SK-MEL-5 (cell line): Measurements from ENCODE around the gene AGBL4. TPM values are rescaled to one million over a fixed set of nuclear protein-coding genes. Genes with fewer than 3 reads are reported as not detected.
"Not testable (repeated sequence)": the region's sequence is repeated elsewhere in the genome, so short reads cannot be mapped to it uniquely, and the experiment has no call there.

Experiments used
- DNase-seq: peaks from one replicate; pipeline ENCODE4 v3.0.0-alpha.2; 2016; ENCODE audit warnings: low read depth, low spot score
- in situ Hi-C: cut with HindIII; loops from 2 replicates; pipeline ENCODE4 v1.10.0; 2016; ENCODE audit warnings: low sequenced_read_pairs, high pct_unique_total_duplicates, low pct_unique_long_range_greater_than_20kb
- polyA plus RNA-seq, 2 experiments: library from polyadenylated mRNA; depleted of rRNA; stranded (reverse); fragments of >200 nt; gene quantifications; 2 replicates each; pipeline ENCODE4 v1.2.3, GENCODE V29; 2015
- total RNA-seq: library from RNA; depleted of rRNA; stranded (reverse); fragments of >200 nt; shearing (Covaris generic); gene quantifications from 2 replicates; pipeline ENCODE4 v1.2.3, GENCODE V29; 2014; rRNA removed

The AGBL4 gene
- 0.50 TPM in 1 of 2 replicates, not detected in the other for total RNA-seq
- not detected in 2 replicates for polyA plus RNA-seq (2015; cell fraction: cytosol; rRNA removed)
- polyA plus RNA-seq (2015; cell fraction: nucleus; rRNA removed): not detected in 2 replicates

DNA sequence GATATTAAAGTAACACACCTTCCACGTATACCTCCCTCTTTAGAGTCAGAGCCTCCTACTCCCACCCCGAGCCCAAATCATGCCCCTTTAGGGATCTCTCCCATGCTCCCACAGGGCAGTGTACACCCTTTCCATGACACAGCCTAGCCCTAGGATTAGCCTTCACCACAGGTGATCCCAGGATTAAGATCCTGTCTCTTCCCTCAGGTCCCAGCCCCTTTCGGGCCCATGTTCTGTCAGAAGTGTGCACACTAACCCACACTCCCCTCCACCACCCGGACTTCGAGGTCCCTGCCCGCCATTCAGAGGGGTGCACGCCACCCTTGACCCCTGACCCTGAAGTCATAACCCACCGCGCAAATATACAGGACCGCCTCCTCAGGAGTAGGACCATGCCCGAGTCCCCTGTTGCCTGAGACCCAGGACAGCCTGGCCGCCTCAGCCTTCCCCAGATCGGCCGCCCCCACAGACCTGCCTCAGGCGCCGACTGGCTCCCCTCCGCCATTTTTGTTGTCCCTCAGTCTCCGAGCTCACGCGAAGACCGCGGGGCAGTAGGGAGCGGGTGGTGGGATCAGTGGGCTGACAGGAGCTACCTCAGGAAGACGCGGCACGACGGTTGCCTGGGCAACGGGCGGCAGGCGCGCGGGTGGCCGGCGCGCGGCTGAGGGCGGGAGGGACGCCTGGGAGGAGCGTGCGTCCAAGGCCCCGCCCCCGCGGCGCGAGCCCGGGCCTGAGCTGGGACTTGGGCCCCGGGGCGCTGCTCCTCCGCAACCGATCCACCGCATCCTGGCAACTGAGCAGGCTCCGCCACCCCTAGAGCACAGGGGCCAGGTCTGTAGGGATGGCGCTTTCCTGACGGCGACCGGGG lies at the start of gene AGBL4:
Gene AGBL4 (minus strand): TSS at position 663 of the 868 bp plus-strand sequence.
- in situ Hi-C loops: no loop called here
- DNase-seq: peak; percentile 37

DNA sequence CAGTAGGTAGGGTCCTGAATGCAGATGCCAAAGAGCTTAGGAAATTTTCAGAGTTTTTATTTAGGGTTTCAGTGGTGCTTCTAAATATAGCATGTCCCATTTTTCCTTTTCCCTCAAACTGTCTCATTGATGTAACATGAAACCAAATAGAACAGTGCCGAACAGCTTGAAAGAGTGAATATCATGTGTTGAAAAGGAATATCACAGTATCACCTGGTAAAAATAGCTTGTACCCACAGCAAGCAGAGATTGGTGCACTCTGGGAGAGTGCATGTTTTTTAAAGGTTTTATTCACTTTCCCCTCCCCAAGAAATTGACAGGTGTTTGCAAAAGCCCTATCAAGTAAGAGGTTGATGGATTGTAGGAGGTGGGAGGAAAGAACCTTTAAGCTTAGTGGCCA lies 43.1 kb upstream of the AGBL4 start:
- in situ Hi-C loops: no loop called here
- no peak for DNase-seq

DNA sequence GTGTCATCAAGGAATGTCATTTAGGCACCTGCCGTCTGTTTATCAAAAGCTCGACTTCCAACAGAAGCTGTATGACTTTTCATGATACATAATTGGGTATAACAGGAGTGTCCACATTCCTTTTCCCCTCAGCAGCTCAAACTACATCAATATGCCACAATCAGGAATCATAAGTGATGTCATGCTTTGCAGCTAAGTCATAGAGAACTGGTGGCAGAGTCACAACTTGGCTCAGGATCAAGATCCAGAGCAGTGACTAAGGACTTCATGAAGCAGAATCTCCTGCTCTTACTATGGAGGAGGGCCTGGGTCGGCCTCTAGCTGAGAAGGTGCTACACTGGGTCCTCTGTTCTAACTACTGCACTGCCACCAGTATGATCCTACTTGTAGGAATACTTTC lies 36.5 kb upstream of the AGBL4 start:
- DNase-seq: no peak
- in situ Hi-C loops: no loop called here

DNA sequence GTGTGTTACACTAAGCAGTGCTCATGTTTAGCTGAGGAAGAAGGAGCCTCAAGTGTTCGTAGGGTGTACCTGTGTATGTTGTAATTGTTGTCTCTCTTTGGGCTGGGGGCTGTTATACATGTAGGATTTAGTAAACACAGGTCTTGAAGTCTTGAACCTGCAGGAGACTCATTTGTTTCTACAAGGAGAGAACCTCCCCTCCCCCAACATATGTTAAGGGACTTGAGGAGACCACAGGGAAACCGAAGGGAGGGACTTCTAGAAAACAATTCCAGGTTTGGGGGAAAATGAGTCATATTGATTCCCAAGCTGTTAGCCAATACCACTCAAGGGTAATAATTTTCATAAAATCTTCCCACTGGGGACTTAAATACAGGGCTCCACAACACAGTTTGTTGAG lies 25.0 kb upstream of the AGBL4 start:
- in situ Hi-C loops: no loop called here
- no peak for DNase-seq

DNA sequence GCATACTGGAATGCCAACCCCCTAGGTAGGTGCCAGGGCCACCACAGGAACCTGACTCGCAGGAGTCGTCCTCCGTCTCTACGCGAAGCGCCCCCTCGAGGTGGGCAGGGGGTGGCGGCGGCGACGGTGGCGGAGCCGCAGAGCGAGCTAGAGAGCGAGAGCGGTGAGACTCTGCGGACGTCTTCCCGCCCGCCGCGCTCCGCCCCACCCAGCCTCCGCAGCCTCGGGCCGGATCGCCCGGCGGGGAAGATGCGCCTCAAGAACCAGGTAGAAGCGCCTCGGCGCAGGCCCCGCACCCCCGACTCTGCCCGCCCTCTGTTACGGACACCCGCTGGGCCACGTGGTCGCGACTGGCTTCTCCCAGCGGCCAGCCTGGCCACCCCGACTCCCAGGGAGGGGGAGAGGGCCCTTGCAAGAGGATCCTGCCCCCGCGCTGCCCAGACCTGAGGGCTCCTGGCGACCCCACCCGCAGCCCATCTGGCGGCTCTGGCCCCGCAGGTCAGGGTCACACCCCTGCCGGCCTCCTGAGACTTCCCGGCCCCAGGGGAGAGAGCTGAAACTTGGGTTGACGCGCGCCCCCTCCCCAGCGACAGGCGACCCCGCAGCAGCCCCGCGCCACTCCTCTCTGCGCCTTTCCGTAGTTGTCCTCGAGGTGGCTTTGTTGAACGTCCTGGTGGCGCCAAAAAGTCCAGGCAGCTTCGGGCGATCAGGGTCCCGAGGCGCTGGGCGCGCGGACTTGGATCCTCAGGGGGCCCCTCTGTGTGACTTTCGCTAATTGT lies 24.4 kb upstream of the AGBL4 start:
- in situ Hi-C loops: no loop called here
- peak; percentile 15 for DNase-seq

DNA sequence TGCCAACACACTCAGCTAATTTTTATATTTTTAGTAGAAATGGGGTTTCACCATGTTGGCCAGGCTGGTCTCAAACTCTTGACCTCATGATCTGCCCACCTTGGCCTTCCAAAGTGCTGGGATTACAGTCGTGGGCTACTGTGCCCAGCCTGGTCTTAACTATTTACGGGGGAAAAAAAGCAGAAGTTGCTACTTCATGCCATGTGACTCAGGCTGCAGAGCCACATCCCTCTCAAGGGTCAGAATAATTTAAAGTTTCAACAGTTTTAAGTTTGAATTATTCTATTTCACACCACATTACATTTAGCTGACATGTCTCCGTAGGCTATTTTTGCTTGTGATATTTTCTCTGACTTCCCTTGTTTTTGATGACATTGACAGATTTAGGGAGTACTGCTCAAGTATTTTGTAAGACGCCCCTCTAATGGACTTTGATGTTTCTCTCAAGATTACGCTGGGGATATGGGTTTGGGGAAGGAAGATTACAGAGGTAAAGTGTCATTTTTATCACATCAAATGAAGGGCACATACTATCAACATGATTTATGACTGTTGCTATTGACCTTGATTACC lies 14.6 kb upstream of the AGBL4 start:
- no peak for DNase-seq
- in situ Hi-C loops: no loop called here

DNA sequence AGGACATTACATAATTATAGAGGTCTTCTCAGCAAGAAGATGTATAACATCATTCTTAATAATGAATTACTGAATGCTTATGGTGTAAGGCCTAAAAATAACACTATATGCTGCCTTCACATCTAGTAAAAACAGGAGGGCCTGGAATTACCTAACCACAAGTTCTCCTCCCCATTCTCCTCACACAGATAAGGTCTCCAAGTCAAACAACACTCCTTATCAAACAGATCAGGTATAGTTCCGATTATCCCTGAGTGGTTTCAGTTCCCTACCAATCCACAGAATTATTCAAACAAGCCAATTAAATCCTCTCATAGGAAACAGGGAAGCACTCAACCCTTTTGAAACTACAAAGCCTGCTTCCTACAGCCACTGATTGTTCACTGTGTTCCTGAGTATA lies 4.0 kb upstream of the AGBL4 start:
- in situ Hi-C loops: no loop called here
- no peak for DNase-seq

DNA sequence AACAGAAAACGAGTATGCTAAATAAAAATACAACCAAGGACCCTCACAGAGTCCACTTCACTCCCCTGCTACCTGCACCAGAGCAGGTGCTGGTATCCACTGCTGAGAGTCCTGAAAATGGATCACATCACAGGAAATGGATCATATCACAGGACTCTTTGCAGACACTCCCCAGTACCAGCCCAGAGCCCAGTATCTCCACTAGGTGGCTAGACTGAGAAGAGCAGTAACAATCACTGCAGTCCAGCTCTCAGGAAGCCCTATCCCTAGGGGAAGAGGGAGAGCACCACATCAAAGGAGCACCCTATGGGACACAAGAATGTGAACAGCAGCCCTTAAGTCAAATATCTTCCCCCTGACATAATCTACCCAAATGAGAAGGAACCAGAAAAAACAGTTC lies 28.0 kb downstream of the AGBL4 start:
- in situ Hi-C loops: no loop called here

DNA sequence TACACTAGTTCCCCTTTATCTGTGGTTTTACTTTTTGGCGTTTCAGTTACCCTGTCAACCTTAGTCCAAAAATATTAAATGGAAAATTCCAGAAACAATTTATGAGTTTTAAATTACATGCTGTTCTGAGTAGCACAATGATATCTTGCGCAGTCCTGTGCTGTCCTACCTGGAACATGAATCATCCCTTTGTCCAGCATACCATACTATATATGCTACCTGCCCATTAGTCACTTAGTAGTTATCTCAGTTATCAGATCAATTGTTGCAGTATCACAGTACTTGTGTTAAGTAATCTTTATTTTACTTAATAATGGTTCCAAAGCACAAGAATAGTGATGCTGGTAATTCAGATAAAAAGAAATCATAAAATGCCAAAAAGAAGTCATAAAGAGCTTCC lies 52.7 kb downstream of the AGBL4 start:
- in situ Hi-C loops: no loop called here
- no peak for DNase-seq

More for the DNA sequence above, 28.0 kb downstream of the AGBL4 start:
- peak; percentile 35 for DNase-seq

DNA sequence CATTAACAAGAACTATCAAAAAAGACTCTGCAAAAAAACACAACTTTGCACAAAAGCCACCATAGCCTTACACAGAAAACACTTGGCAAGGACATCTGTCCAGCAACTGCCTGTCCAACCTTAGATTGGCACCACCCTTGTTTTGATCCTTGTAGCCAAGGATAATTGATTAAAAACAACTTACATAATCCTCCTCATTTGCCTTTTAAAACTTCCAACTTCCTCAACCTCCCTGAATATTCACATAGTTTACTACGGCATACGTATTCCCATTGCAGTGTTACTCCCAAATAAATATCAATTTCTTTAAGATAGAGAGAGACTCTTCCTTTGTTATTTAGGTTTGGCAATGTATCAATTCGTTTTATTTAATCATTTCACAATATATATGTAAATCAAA lies 72.4 kb downstream of the AGBL4 start:
- in situ Hi-C loops: no loop called here
- no peak for DNase-seq

DNA sequence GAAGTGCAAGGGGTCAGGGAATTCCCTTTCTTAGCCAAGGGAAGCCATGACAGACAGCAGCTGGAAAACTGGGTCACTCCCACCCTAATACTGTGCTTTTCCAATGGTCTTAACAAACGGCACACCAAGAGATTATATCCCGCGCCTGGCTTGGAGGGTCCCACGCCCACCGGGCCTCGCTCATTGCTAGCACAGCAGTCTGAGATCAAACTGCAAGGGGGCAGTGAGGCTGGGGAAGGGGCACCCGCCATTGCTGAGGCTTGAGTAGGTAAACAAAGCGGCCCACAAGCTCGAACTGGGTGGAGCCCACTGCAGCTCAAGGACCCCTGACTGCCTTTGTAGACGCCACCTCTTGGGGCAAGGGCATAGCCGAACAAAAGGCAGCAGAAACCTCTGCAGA lies 108.5 kb downstream of the AGBL4 start:
- in situ Hi-C loops, DNase-seq: not testable (repeated sequence)

DNA sequence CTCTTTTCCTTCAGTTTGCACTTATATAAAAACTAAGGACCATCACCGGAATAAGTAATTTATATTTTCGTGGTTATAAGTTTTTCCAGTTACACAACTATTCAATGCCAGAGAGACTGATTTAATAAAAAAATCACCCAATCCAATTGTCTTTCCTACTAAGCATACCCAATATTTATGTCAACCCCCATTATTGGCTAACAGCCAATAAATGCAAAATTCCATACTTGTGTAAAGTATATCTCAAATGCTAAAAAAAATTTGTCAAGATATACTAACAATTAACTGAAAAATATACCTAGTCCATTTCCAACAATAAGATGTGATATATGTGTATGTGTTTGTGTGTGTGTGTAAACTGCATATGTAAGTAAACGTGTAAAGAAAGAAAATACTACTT lies 117.4 kb downstream of the AGBL4 start:
- DNase-seq: no peak
- in situ Hi-C loops: no loop called here

DNA sequence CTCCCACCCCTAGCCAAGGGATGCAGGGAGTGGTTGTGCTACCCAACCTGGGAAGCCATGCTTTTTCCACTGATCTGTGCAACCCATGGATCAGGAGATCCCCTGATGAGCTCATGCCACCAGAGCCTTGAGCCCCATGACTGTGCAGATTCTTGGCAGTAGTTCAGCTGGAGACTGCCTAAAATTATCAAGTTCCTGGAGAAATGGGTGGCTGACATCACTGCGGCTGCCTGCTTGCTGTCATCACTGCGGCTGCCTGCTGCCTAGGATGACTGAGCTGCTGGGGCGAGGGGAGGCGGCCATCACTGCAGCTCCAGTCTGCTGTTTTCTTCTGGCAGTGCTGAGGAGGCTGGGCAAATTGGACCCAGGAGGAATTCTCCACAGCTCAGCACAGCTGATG lies 159.2 kb downstream of the AGBL4 start:
- in situ Hi-C loops: no loop called here
- DNase-seq: no peak

DNA sequence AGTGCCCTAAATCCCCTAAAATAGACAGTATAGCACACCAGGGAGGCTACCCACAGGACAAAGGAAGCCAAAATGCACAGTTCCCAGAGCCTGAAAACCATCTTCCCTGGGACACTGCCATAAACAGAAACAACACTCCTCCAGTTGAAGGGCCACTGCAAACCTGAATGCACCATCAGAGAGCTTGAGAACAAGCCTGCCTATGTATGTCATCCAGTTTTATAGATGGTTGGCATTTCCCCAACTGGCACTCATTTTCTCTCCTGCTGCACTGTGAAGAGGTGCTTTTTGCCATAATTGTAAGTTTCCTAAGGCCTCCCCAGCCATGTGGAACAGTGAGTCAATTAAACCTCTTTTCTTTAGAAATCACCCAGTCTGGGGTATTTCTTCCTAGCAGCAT lies 169.0 kb downstream of the AGBL4 start:
- DNase-seq: no peak
- in situ Hi-C loops: no loop called here

DNA sequence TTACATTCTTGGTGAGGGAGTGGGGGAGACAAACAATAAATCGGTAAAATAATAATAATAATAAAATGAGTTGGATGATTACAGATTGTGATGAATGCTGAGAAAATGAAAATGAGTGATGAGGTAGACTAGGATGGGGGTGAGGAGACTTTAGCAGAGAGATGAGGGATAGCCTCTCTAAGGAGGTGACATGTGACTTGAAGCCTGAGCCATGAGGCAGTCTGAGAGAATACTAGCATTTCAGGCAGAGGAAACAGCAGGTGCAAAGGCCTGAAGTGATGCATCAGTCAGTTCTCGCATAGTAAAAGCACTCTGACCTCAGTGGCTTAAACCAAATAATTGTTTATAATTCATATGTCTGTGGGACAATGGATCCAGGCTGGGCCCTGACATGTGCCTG lies 181.2 kb downstream of the AGBL4 start:
- no peak for DNase-seq
- in situ Hi-C loops: no loop called here

DNA sequence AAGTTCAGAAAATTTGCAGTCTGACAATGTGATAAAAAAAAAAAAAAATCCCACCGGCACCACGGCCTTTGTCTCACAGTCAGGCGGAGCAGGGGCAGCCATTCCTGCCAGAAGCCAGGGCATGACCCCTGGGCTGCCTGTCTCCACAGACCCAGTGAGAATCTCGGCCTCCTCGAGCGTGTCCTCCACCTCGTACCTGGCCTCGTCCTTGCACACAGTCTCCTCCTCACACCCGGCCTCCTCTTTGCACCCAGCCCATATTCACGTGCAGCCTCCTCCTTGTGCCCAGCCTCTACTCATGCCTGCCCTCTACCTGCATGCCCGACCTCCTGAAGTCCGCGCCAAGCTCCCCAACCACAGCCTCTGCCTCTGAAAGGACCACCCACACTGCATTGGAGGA lies 182.0 kb downstream of the AGBL4 start:
- DNase-seq: no peak
- in situ Hi-C loops: no loop called here

DNA sequence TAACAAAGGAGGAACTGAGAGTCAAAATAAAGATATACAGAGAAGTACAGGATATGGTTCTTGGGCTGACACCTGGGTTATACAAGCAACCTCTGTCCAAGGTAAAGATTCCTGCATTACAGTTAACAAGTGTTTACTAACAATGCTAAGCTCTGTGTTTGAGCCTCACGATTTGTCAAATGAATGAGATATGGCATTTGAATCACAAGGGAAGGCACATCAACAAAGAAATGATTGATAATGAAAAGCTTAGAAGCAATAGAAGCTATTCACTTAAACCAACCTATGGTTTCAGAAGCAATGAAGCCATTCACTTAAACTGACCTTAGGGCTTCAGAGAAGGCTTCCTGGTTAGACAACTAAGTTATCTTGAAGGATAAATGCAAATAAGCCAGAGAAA lies 199.5 kb downstream of the AGBL4 start:
- peak; percentile 85 for DNase-seq
- in situ Hi-C loops: no loop called here

DNA sequence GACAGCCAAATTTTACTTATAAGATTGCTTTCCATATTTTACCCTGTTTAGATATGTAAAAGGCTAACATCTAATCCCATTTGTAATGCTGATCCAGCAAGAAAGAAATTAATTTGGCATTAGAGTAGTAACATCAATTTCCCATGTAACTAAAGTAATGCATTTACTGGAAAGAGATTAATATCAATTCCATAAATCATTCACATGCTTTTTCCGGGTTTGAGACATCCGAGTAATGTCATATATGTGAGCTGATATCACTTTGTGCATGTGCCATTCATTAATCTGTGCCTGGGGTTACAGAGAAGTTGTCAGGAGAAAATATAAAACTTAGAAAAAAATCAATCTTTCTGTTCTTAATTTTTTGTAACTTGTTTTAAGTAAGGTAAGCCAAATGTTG lies 206.1 kb downstream of the AGBL4 start:
- DNase-seq: no peak
- in situ Hi-C loops: no loop called here
